ENCODE results near the gene RHOT1.
"Not testable (repeated sequence)": the region's sequence is repeated elsewhere in the genome, so short reads cannot be mapped to it uniquely, and the experiment has no call there.

The RHOT1 gene

GRCh38 chr17:32160526-32160925, 18.2 kb downstream of the RHOT1 start:
- TF ChIP-seq CTCF (conservative IDR thresholded peaks at IDR 0.05; ENCODE audit: low read length), result no peak
- H3K4me3 ChIP-seq (ENCODE audit: low read length), result no peak overlapping the region
- DNase-seq (ENCODE audit: low read depth), result no peak

- no peak for DNase-seq (ENCODE audit: low read depth)
- H3K4me3 ChIP-seq (ENCODE audit: low read length), result no peak overlapping the region
- no peak for TF ChIP-seq CTCF (conservative IDR thresholded peaks at IDR 0.05; ENCODE audit: low read length)
Measured at GRCh38 chr17:32161029-32161428, 18.7 kb downstream of the RHOT1 start.

- DNase-seq (ENCODE audit: low read depth), result peak; percentile 78
- TF ChIP-seq CTCF (conservative IDR thresholded peaks at IDR 0.05; ENCODE audit: low read length), result no peak
- H3K4me3 ChIP-seq (ENCODE audit: low read length), result no peak overlapping the region
Measured at GRCh38 chr17:32161506-32162365, 19.4 kb downstream of the RHOT1 start.

GRCh38 chr17:32174889-32175288, 32.6 kb downstream of the RHOT1 start:
- no peak for DNase-seq (ENCODE audit: low read depth)

GRCh38 chr17:32178679-32179078, 36.4 kb downstream of the RHOT1 start:
- DNase-seq (ENCODE audit: low read depth); H3K4me3 ChIP-seq (ENCODE audit: low read length): not testable (repeated sequence)

More at GRCh38 chr17:32174889-32175288, 32.6 kb downstream of the RHOT1 start:
- no peak for TF ChIP-seq CTCF (conservative IDR thresholded peaks at IDR 0.05; ENCODE audit: low read length)
- H3K4me3 ChIP-seq (ENCODE audit: low read length), result no peak overlapping the region

GRCh38 chr17:32179103-32179502, 36.8 kb downstream of the RHOT1 start:
- DNase-seq (ENCODE audit: low read depth), result not testable (repeated sequence)

GRCh38 chr17:32179526-32179925, 37.2 kb downstream of the RHOT1 start:
- H3K4me3 ChIP-seq (ENCODE audit: low read length); DNase-seq (ENCODE audit: low read depth): not testable (repeated sequence)

More at GRCh38 chr17:32179103-32179502, 36.8 kb downstream of the RHOT1 start:
- H3K4me3 ChIP-seq (ENCODE audit: low read length), result not testable (repeated sequence)

- not testable (repeated sequence) for H3K4me3 ChIP-seq (ENCODE audit: low read length); DNase-seq (ENCODE audit: low read depth)
Measured at GRCh38 chr17:32180262-32180661, 38.0 kb downstream of the RHOT1 start.

GRCh38 chr17:32185875-32186274, 43.6 kb downstream of the RHOT1 start:
- TF ChIP-seq CTCF (conservative IDR thresholded peaks at IDR 0.05; ENCODE audit: low read length), result no peak
- DNase-seq (ENCODE audit: low read depth), result no peak
- no peak overlapping the region for H3K4me3 ChIP-seq (ENCODE audit: low read length)
